ENCODE results near the gene COX8A. TPM values are rescaled to one million over a fixed set of nuclear protein-coding genes. Genes with fewer than 3 reads are reported as not detected.

COX8A gene
- total RNA-seq, 2 experiments from 2014 or later: 445 to 484 TPM

- no peak for ATAC-seq
- H3K9me3 Mint-ChIP-seq (ENCODE audit: low read depth): peaks cover 8% of the 10 kb centered on the region
- no peak overlapping the region for H3K4me3 Mint-ChIP-seq
- no peak for DNase-seq
- H3K36me3 Mint-ChIP-seq: no peaks in the 10 kb centered on the region
- CTCF ChIA-PET: interaction anchor here (1.6 kb wide), 1 partner anchor 10 kb away, joined by 4 read pairs; no protein-coding TSS in a partner anchor
- peaks cover 5% of the 10 kb centered on the region for H3K4me1 Mint-ChIP-seq
- peaks cover 33% of the 10 kb centered on the region for H3K27me3 Mint-ChIP-seq
- no peak overlapping the region for H3K27ac Mint-ChIP-seq
Measured at GRCh38 chr11:64009710-64010109, 35.3 kb downstream of the COX8A start.

GRCh38 chr11:64010783-64011182, 36.4 kb downstream of the COX8A start:
- no peak for ATAC-seq
- no peak overlapping the region for H3K27ac Mint-ChIP-seq
- CTCF ChIA-PET: no interaction called here
- peaks cover 8% of the 10 kb centered on the region for H3K9me3 Mint-ChIP-seq (ENCODE audit: low read depth)
- peaks cover 5% of the 10 kb centered on the region for H3K4me1 Mint-ChIP-seq
- no peak for DNase-seq
- no peaks in the 10 kb centered on the region for H3K36me3 Mint-ChIP-seq
- no peak overlapping the region for H3K4me3 Mint-ChIP-seq
- peaks cover 30% of the 10 kb centered on the region for H3K27me3 Mint-ChIP-seq

- Mint-ChIP-seq H3K36me3 (no peaks in the 10 kb centered on the region), H3K4me1 (peaks cover 5% of the 10 kb centered on the region)
- CTCF ChIA-PET: no interaction called here
Measured at GRCh38 chr11:64011371-64011770, 37.0 kb downstream of the COX8A start.

GRCh38 chr11:64013141-64013896, 38.9 kb downstream of the COX8A start:
- H3K27ac Mint-ChIP-seq: no peak overlapping the region
- no peaks in the 10 kb centered on the region for H3K4me1 Mint-ChIP-seq
- ATAC-seq (no peak), DNase-seq (no peak)
- peaks cover 6% of the 10 kb centered on the region for H3K27me3 Mint-ChIP-seq
- H3K36me3 Mint-ChIP-seq: no peaks in the 10 kb centered on the region
- no peak overlapping the region for H3K4me3 Mint-ChIP-seq
- CTCF ChIA-PET: interaction anchor here (0.9 to 1.1 kb wide), 2 partner anchors 13 to 20 kb away, joined by 3 to 4 read pairs; no protein-coding TSS in a partner anchor
- peaks cover 8% of the 10 kb centered on the region for H3K9me3 Mint-ChIP-seq (ENCODE audit: low read depth)

More at GRCh38 chr11:64011371-64011770, 37.0 kb downstream of the COX8A start:
- no peak overlapping the region for H3K4me3 Mint-ChIP-seq
- peaks cover 26% of the 10 kb centered on the region for H3K27me3 Mint-ChIP-seq
- ATAC-seq (no peak), DNase-seq (no peak)
- H3K9me3 Mint-ChIP-seq (ENCODE audit: low read depth): peaks cover 8% of the 10 kb centered on the region
- no peak overlapping the region for H3K27ac Mint-ChIP-seq

GRCh38 chr11:64014356-64014755, 39.9 kb downstream of the COX8A start:
- DNase-seq: no peak
- Mint-ChIP-seq H3K27ac (no peak overlapping the region), H3K27me3 (no peaks in the 10 kb centered on the region), H3K9me3 (ENCODE audit: low read depth) (peaks cover 8% of the 10 kb centered on the region), H3K4me1 (no peaks in the 10 kb centered on the region), H3K36me3 (no peaks in the 10 kb centered on the region), H3K4me3 (no peak overlapping the region)
- ATAC-seq: no peak
- CTCF ChIA-PET: interaction anchor here (0.9 to 1.1 kb wide), 2 partner anchors 14 to 19 kb away, joined by 3 to 4 read pairs; no protein-coding TSS in a partner anchor

- no peaks in the 10 kb centered on the region for H3K4me1 Mint-ChIP-seq
- H3K9me3 Mint-ChIP-seq (ENCODE audit: low read depth): peaks cover 3% of the 10 kb centered on the region
Measured at GRCh38 chr11:64015510-64015909, 41.1 kb downstream of the COX8A start.

GRCh38 chr11:64015935-64016845, 41.8 kb downstream of the COX8A start:
- H3K9me3 Mint-ChIP-seq (ENCODE audit: low read depth): no peaks in the 10 kb centered on the region
- no peaks in the 10 kb centered on the region for H3K4me1 Mint-ChIP-seq
- ATAC-seq (no peak), DNase-seq (no peak)
- no peak overlapping the region for H3K27ac Mint-ChIP-seq
- H3K4me3 Mint-ChIP-seq: no peak overlapping the region
- no peaks in the 10 kb centered on the region for H3K36me3 Mint-ChIP-seq
- no peaks in the 10 kb centered on the region for H3K27me3 Mint-ChIP-seq
- CTCF ChIA-PET: interaction anchor here (0.9 to 2.4 kb wide), 2 partner anchors 16 to 129 kb away, joined by 3 to 9 read pairs; no protein-coding TSS in a partner anchor

More at GRCh38 chr11:64015510-64015909, 41.1 kb downstream of the COX8A start:
- CTCF ChIA-PET: interaction anchor here (2.4 kb wide), 1 partner anchor 15 kb away, joined by 9 read pairs; no protein-coding TSS in a partner anchor
- DNase-seq: no peak
- ATAC-seq: no peak
- no peaks in the 10 kb centered on the region for H3K36me3 Mint-ChIP-seq
- no peak overlapping the region for H3K4me3 Mint-ChIP-seq
- H3K27ac Mint-ChIP-seq: no peak overlapping the region
- no peaks in the 10 kb centered on the region for H3K27me3 Mint-ChIP-seq

GRCh38 chr11:64017945-64018224, 43.5 kb downstream of the COX8A start:
- H3K4me1 Mint-ChIP-seq: no peaks in the 10 kb centered on the region
- no peak for ATAC-seq
- CTCF ChIA-PET: interaction anchor here (1.0 to 1.1 kb wide), 2 partner anchors 18 to 130 kb away, joined by 3 read pairs; no protein-coding TSS in a partner anchor
- no peaks in the 10 kb centered on the region for H3K9me3 Mint-ChIP-seq (ENCODE audit: low read depth)
- no peaks in the 10 kb centered on the region for H3K27me3 Mint-ChIP-seq
- no peaks in the 10 kb centered on the region for H3K36me3 Mint-ChIP-seq
- H3K4me3 Mint-ChIP-seq: no peak overlapping the region
- no peak overlapping the region for H3K27ac Mint-ChIP-seq
- DNase-seq: no peak

- DNase-seq: no peak
- H3K27ac Mint-ChIP-seq: no peak overlapping the region
- H3K9me3 Mint-ChIP-seq (ENCODE audit: low read depth): no peaks in the 10 kb centered on the region
- H3K36me3 Mint-ChIP-seq: no peaks in the 10 kb centered on the region
- H3K4me3 Mint-ChIP-seq: no peak overlapping the region
- H3K27me3 Mint-ChIP-seq: no peaks in the 10 kb centered on the region
- no peak for ATAC-seq
- CTCF ChIA-PET: interaction anchor here (1.0 kb wide), 1 partner anchor 129 kb away, joined by 3 read pairs; no protein-coding TSS in a partner anchor
- no peaks in the 10 kb centered on the region for H3K4me1 Mint-ChIP-seq
Measured at GRCh38 chr11:64018310-64018709, 43.9 kb downstream of the COX8A start.

GRCh38 chr11:64019106-64020037, 45.0 kb downstream of the COX8A start:
- H3K4me1 Mint-ChIP-seq: no peaks in the 10 kb centered on the region
- no peaks in the 10 kb centered on the region for H3K27me3 Mint-ChIP-seq
- CTCF ChIA-PET: interaction anchor here (0.7 kb wide), 1 partner anchor 19 kb away, joined by 3 read pairs; no protein-coding TSS in a partner anchor
- DNase-seq: no peak
- no peaks in the 10 kb centered on the region for H3K36me3 Mint-ChIP-seq
- no peak overlapping the region for H3K27ac Mint-ChIP-seq
- ATAC-seq: no peak
- no peak overlapping the region for H3K4me3 Mint-ChIP-seq
- H3K9me3 Mint-ChIP-seq (ENCODE audit: low read depth): no peaks in the 10 kb centered on the region

GRCh38 chr11:64020976-64021756, 46.7 kb downstream of the COX8A start:
- Mint-ChIP-seq H3K9me3 (ENCODE audit: low read depth) (no peaks in the 10 kb centered on the region), H3K27me3 (no peaks in the 10 kb centered on the region), H3K36me3 (no peaks in the 10 kb centered on the region), H3K27ac (no peak overlapping the region), H3K4me1 (no peaks in the 10 kb centered on the region), H3K4me3 (no peak overlapping the region)
- CTCF ChIA-PET: no interaction called here
- DNase-seq (no peak), ATAC-seq (no peak)

GRCh38 chr11:64021757-64022093, 47.3 kb downstream of the COX8A start:
- Mint-ChIP-seq H3K27ac (no peak overlapping the region), H3K4me3 (no peak overlapping the region), H3K9me3 (ENCODE audit: low read depth) (no peaks in the 10 kb centered on the region), H3K36me3 (no peaks in the 10 kb centered on the region), H3K27me3 (no peaks in the 10 kb centered on the region), H3K4me1 (no peaks in the 10 kb centered on the region)
- CTCF ChIA-PET: no interaction called here
- DNase-seq: no peak
- no peak for ATAC-seq

All from activated CD8-positive, alpha-beta memory T cell treated with anti-CD3 and anti-CD28 coated beads, Interleukin-2, amount 10 ng/mL, durations not matched to agents 7 days and 5 days (primary cell).